Kidney epithelial cell (primary cell): ENCODE measurements around the gene MAP4K5. TPM values are rescaled to one million over a fixed set of nuclear protein-coding genes. Genes with fewer than 3 reads are reported as not detected.

Source experiments
- DNase-seq: peaks from one replicate; pipeline ENCODE4 v3.0.0-alpha.2; 2010; ENCODE audit warnings: low read depth
- H3K27me3 ChIP-seq: 2 replicates; pipeline ENCODE4 v1.6.0; 2011; ENCODE audit warnings: low read length; ENCODE audit not compliant: control insufficient read depth, insufficient read depth
- H3K36me3 ChIP-seq: 2 replicates; pipeline ENCODE4 v1.5.1; 2011; ENCODE audit warnings: low read length; ENCODE audit not compliant: control insufficient read depth, insufficient read depth
- H3K4me3 ChIP-seq: 2 replicates; pipeline ENCODE4 v1.5.1; 2011; ENCODE audit warnings: low read depth, mild to moderate bottlenecking, control low read depth, low read length
- CTCF ChIP-seq: IDR thresholded peaks from 2 replicates; pipeline ENCODE4 v1.5.1; 2011; ENCODE audit warnings: mild to moderate bottlenecking, moderate library complexity, low read length, control low read depth, inconsistent platforms; ENCODE audit not compliant: insufficient read depth, poor library complexity, severe bottlenecking
- total RNA-seq: library from RNA; depleted of rRNA; stranded (reverse); fragments of >200 nt; gene quantifications from 2 replicates; pipeline ENCODE4 v1.2.3, GENCODE V29; 2015

MAP4K5 gene
- 131 TPM in 2 replicates for total RNA-seq

- DNase-seq: no peak
- H3K27me3 ChIP-seq: no peaks in the 10 kb centered on the region
- H3K36me3 ChIP-seq: no peaks in the 10 kb centered on the region
- H3K4me3 ChIP-seq: peak within 1 kb of the TSS; percentile 92
- peak; percentile 80 for TF ChIP-seq CTCF
These were observed at the start of gene MAP4K5 for GRCh38 chr14:50532502-50533240. Gene MAP4K5 (minus strand): TSS chr14:50532569. CDS start chr14:50532049, 520 bp downstream.

- no peak for DNase-seq
- TF ChIP-seq CTCF: no peak
- H3K36me3 ChIP-seq: no peaks in the 10 kb centered on the region
These were observed 46.1 kb upstream of the MAP4K5 start for GRCh38 chr14:50578433-50578832.

GRCh38 chr14:50577982-50578381, 45.6 kb upstream of the MAP4K5 start:
- DNase-seq: no peak
- Histone ChIP-seq H3K36me3 (no peaks in the 10 kb centered on the region), H3K27me3 (no peaks in the 10 kb centered on the region), H3K4me3 (no peak overlapping the region)
- no peak for TF ChIP-seq CTCF

More at GRCh38 chr14:50578433-50578832, 46.1 kb upstream of the MAP4K5 start:
- Histone ChIP-seq H3K27me3 (no peaks in the 10 kb centered on the region), H3K4me3 (no peak overlapping the region)

- no peak overlapping the region for H3K4me3 ChIP-seq
- no peak for TF ChIP-seq CTCF
- no peaks in the 10 kb centered on the region for H3K36me3 ChIP-seq
- no peaks in the 10 kb centered on the region for H3K27me3 ChIP-seq
- DNase-seq: no peak
These were observed 43.4 kb upstream of the MAP4K5 start for GRCh38 chr14:50575769-50576168.

- Histone ChIP-seq H3K4me3 (no peak overlapping the region), H3K27me3 (no peaks in the 10 kb centered on the region), H3K36me3 (no peaks in the 10 kb centered on the region)
- TF ChIP-seq CTCF: no peak
- DNase-seq: no peak
These were observed 41.5 kb upstream of the MAP4K5 start for GRCh38 chr14:50573862-50574261.
